Muscle of leg (tissue), 16 donors: ENCODE data around the gene FXYD6. TPM values are rescaled to one million over a fixed set of nuclear protein-coding genes. Genes with fewer than 3 reads are reported as not detected.
A peak's percentile ranks its signal among the peaks of the same experiment; 100 is the strongest.
"Not testable (repeated sequence)": the region's sequence is repeated elsewhere in the genome, so short reads cannot be mapped to it uniquely, and the experiment has no call there.

Experiments used
- DNase-seq: peaks from one replicate; pipeline ENCODE4 v3.0.0; 2013
- H3K27ac ChIP-seq: one replicate; pipeline ENCODE4 v1.5.1; 2013; ENCODE audit warnings: mild to moderate bottlenecking, low read length, control low read depth
- H3K27me3 ChIP-seq: one replicate; pipeline ENCODE4 v1.6.1; 2013; ENCODE audit warnings: low read length; ENCODE audit not compliant: control insufficient read depth, insufficient read depth
- H3K36me3 ChIP-seq: one replicate; pipeline ENCODE4 v1.6.1; 2013; ENCODE audit warnings: low read length; ENCODE audit not compliant: control insufficient read depth, insufficient read depth
- H3K4me1 ChIP-seq: one replicate; pipeline ENCODE4 v1.6.1; 2013; ENCODE audit warnings: low read length; ENCODE audit not compliant: control insufficient read depth, insufficient read depth
- H3K4me3 ChIP-seq: one replicate; pipeline ENCODE4 v1.5.1; 2013; ENCODE audit warnings: low read length, control low read depth
- H3K9me3 ChIP-seq: replicated peaks from 2 replicates; pipeline ENCODE4 v1.6.1; 2013; ENCODE audit warnings: low read depth, low read length; ENCODE audit not compliant: control insufficient read depth
- WGBS: methylation state at CpG from one replicate; pipeline ENCODE4 v1.1.5; 2013; ENCODE audit warnings: missing lambda C conversion rate; ENCODE audit not compliant: insufficient coverage; 5-methylcytosine and 5-hydroxymethylcytosine counted together
- long read RNA-seq, 11 donors: transcript quantifications; one replicate each; lab custom pipeline, GENCODE V29; 2026
- polyA plus RNA-seq, 8 donors: library from polyadenylated mRNA; unstranded; fragments of 120-200 nt; gene quantifications; one replicate each; pipeline versions ENCODE4 v1.2.1 to v1.2.3, GENCODE V29; 2013; ENCODE audit warnings: inconsistent platforms in 1 of 8, low replicate concordance in 1 of 8; ENCODE audit not compliant: insufficient read length in 8 of 8, insufficient read depth in 1 of 8
- total RNA-seq: library from RNA; stranded (reverse); fragments of 120-200 nt; gene quantifications from one replicate; pipeline ENCODE4 v1.2.4, GENCODE V29; 2013

FXYD6 gene, protein sequence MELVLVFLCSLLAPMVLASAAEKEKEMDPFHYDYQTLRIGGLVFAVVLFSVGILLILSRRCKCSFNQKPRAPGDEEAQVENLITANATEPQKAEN
- total RNA-seq (103 TPM), polyA plus RNA-seq (100 to 1,000 TPM; 161 to 209 (median 176) TPM)
- long read RNA-seq, donor 1, transcript FXYD6-204 (8 exons, 2,171 nt) = major isoform, 23 of 23 reads
- long read RNA-seq, donor 1, partial matches to known transcripts = 0 of 23 reads
- long read RNA-seq, donor 1, other reads (novel, unspliced or antisense) = 0 of 23 reads
- long read RNA-seq, donor 2, transcript FXYD6-204 (8 exons, 2,171 nt) = major isoform, 11 of 13 reads
- long read RNA-seq, donor 2, partial matches to known transcripts = 0 of 13 reads
- long read RNA-seq, donor 2, other reads (novel, unspliced or antisense) = 0 of 13 reads
- long read RNA-seq, donor 3, transcript FXYD6-204 (8 exons, 2,171 nt) = major isoform, 63 of 80 reads
- long read RNA-seq, donor 3, partial matches to known transcripts = 8 of 80 reads
- long read RNA-seq, donor 3, other reads (novel, unspliced or antisense) = 0 of 80 reads
- long read RNA-seq, donor 4, transcript FXYD6-204 (8 exons, 2,171 nt) = major isoform, 52 of 72 reads
- long read RNA-seq, donor 4, partial matches to known transcripts = 12 of 72 reads
- long read RNA-seq, donor 4, other reads (novel, unspliced or antisense) = 0 of 72 reads
- long read RNA-seq, donor 5, transcript FXYD6-204 (8 exons, 2,171 nt) = major isoform, 105 of 134 reads
- long read RNA-seq, donor 5, partial matches to known transcripts = 17 of 134 reads
- long read RNA-seq, donor 5, other reads (novel, unspliced or antisense) = 5 of 134 reads
- long read RNA-seq, donor 6, transcript FXYD6-204 (8 exons, 2,171 nt) = major isoform, 69 of 90 reads
- long read RNA-seq, donor 6, partial matches to known transcripts = 6 of 90 reads
- long read RNA-seq, donor 6, other reads (novel, unspliced or antisense) = 8 of 90 reads
- long read RNA-seq, donor 7, transcript FXYD6-204 (8 exons, 2,171 nt) = major isoform, 44 of 55 reads
- long read RNA-seq, donor 7, partial matches to known transcripts = 5 of 55 reads
- long read RNA-seq, donor 7, other reads (novel, unspliced or antisense) = 0 of 55 reads
- long read RNA-seq, donor 8, transcript FXYD6-204 (8 exons, 2,171 nt) = major isoform, 28 of 41 reads
- long read RNA-seq, donor 8, partial matches to known transcripts = 9 of 41 reads
- long read RNA-seq, donor 8, other reads (novel, unspliced or antisense) = 0 of 41 reads
- long read RNA-seq, donor 9, transcript FXYD6-204 (8 exons, 2,171 nt) = major isoform, 40 of 61 reads
- long read RNA-seq, donor 9, partial matches to known transcripts = 11 of 61 reads
- long read RNA-seq, donor 9, other reads (novel, unspliced or antisense) = 0 of 61 reads
- long read RNA-seq, donor 10, transcript FXYD6-204 (8 exons, 2,171 nt) = major isoform, 94 of 118 reads
- long read RNA-seq, donor 10, partial matches to known transcripts = 17 of 118 reads
- long read RNA-seq, donor 10, other reads (novel, unspliced or antisense) = 0 of 118 reads
- long read RNA-seq, donor 11, transcript FXYD6-204 (8 exons, 2,171 nt) = major isoform, 55 of 75 reads
- long read RNA-seq, donor 11, partial matches to known transcripts = 5 of 75 reads
- long read RNA-seq, donor 11, other reads (novel, unspliced or antisense) = 5 of 75 reads

- Histone ChIP-seq H3K4me3 (peak within 1 kb of the TSS; percentile 79), H3K27me3 (peaks cover 14% of the 10 kb centered on the region), H3K36me3 (no peaks in the 10 kb centered on the region), H3K4me1 (peaks cover 63% of the 10 kb centered on the region), H3K27ac (peak within 1 kb of the TSS; percentile 94), H3K9me3 (no peaks in the 10 kb centered on the region)
- peak; percentile 95 for DNase-seq
- WGBS = 0% methylated on average over 33 of the region's 63 CpGs
Measured at GRCh38 chr11:117876341-117877119, at the start of gene FXYD6. FXYD6 (minus strand) TSS chr11:117876658; CDS start chr11:117842776, 33,882 bp downstream.

GRCh38 chr11:117926166-117926565, 49.7 kb upstream of the FXYD6 start:
- H3K27ac ChIP-seq, DNase-seq, H3K27me3 ChIP-seq, H3K36me3 ChIP-seq, H3K9me3 ChIP-seq, H3K4me3 ChIP-seq, H3K4me1 ChIP-seq: not testable (repeated sequence)
- WGBS = 79% methylated on average over 5 of the region's 7 CpGs

DNA sequence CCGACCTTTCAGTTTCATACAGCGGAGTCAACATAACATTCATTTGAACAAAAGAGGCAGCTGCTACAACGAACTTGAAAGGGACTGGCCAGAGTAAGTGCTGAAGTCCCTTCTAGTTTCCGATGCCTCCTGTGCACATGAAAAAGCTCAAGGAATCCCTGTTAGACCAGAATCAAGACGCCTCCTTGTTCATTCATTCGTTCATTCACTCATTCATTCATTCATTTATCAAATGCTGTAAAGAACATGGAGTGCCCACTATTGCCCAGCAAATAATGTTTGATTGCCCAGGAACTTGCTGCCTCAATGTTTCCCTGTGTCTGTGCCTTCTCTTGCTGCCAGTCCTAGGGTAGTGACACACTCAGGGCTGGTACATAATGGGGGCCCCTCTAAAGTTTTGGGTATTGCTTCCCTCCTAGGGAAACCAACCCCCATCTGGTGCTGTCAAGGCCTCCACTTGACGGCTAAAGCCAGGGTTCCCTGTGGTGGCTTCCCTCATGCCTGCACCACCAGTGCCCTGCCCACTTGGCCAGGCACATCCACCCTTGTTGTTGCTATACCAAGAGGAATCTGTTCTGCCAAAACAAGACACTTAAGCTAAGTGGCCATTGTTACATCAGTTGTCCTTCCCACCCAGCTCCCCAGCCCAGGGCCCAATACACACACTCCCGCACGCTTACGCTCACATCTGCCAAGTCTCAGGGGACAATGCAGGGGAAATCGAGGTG, 48.9 kb upstream of the FXYD6 start:
- no peaks in the 10 kb centered on the region for H3K9me3 ChIP-seq
- H3K27ac ChIP-seq = no peak overlapping the region
- no peaks in the 10 kb centered on the region for H3K36me3 ChIP-seq
- no peak overlapping the region for H3K4me3 ChIP-seq
- H3K27me3 ChIP-seq = peaks cover 5% of the 10 kb centered on the region
- WGBS = 72% methylated on average over 10 of the region's 11 CpGs
- peaks cover 2% of the 10 kb centered on the region for H3K4me1 ChIP-seq
- no peak for DNase-seq

DNA sequence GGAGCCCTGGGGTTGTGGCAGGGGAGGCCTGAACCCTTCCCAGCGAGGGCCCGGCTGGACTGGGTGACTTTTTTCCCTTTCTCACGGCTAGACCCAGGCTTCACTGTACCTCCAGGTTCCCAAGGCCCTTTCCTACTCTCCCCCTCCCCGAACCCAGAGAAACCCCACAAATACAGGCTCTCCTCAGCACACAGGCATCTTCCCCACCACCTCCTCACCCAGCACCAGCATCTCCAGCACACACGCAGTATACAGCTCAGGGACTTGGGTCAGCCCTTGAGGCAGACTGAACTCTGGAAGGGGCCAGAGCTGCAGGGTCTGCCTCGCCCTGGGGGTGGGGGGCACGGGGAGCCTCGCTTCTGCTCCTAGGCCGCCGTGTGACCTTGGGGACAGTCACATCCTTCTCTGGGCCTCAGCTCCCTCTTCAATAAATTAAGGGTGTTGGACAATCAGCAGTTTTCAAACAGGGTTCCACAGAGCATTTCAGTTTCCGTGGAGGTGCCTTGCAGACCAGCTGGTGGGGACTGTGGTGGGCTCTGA, 48.2 kb upstream of the FXYD6 start:
- Histone ChIP-seq H3K4me3 (no peak overlapping the region), H3K4me1 (no peaks in the 10 kb centered on the region), H3K9me3 (no peaks in the 10 kb centered on the region), H3K27ac (no peak overlapping the region), H3K36me3 (no peaks in the 10 kb centered on the region), H3K27me3 (peaks cover 5% of the 10 kb centered on the region)
- DNase-seq = no peak
- WGBS = 83% methylated on average over 9 of the region's 11 CpGs

- Histone ChIP-seq H3K9me3 (no peaks in the 10 kb centered on the region), H3K4me3 (no peak overlapping the region), H3K27me3 (peaks cover 5% of the 10 kb centered on the region), H3K27ac (no peak overlapping the region), H3K36me3 (no peaks in the 10 kb centered on the region), H3K4me1 (peaks cover 2% of the 10 kb centered on the region)
- WGBS = 79% methylated on average over 2 of the region's 7 CpGs
- no peak for DNase-seq
Measured at GRCh38 chr11:117923773-117924172, 47.3 kb upstream of the FXYD6 start.

- DNase-seq = no peak
- 87% methylated on average over 3 of the region's 4 CpGs for WGBS
Measured at GRCh38 chr11:117923275-117923674, 46.8 kb upstream of the FXYD6 start.

GRCh38 chr11:117921893-117922292, 45.4 kb upstream of the FXYD6 start:
- 91% methylated on average over 1 of the region's 5 CpGs for WGBS
- no peak overlapping the region for H3K27ac ChIP-seq
- peaks cover 2% of the 10 kb centered on the region for H3K4me1 ChIP-seq
- no peak overlapping the region for H3K4me3 ChIP-seq
- H3K36me3 ChIP-seq = no peaks in the 10 kb centered on the region
- H3K9me3 ChIP-seq = no peaks in the 10 kb centered on the region
- no peak for DNase-seq
- no peaks in the 10 kb centered on the region for H3K27me3 ChIP-seq

More at GRCh38 chr11:117923275-117923674, 46.8 kb upstream of the FXYD6 start:
- Histone ChIP-seq H3K4me3 (no peak overlapping the region), H3K27me3 (peaks cover 4% of the 10 kb centered on the region), H3K4me1 (peaks cover 2% of the 10 kb centered on the region), H3K9me3 (no peaks in the 10 kb centered on the region), H3K36me3 (no peaks in the 10 kb centered on the region), H3K27ac (no peak overlapping the region)

- H3K9me3 ChIP-seq = no peaks in the 10 kb centered on the region
- no peak for DNase-seq
- peaks cover 2% of the 10 kb centered on the region for H3K4me1 ChIP-seq
- no peaks in the 10 kb centered on the region for H3K36me3 ChIP-seq
- H3K4me3 ChIP-seq = no peak overlapping the region
- WGBS = 65% methylated on average over 2 of the region's 2 CpGs
- H3K27me3 ChIP-seq = no peaks in the 10 kb centered on the region
- no peak overlapping the region for H3K27ac ChIP-seq
Measured at GRCh38 chr11:117921456-117921855, 45.0 kb upstream of the FXYD6 start.
